Kidney epithelial cell (primary cell): ENCODE measurements around the gene KIAA0930. TPM values are rescaled to one million over a fixed set of nuclear protein-coding genes. Genes with fewer than 3 reads are reported as not detected.

Experiments used
- DNase-seq: peaks from one replicate; pipeline ENCODE4 v3.0.0-alpha.2; 2010; ENCODE audit warnings: low read depth
- H3K27me3 ChIP-seq: 2 replicates; pipeline ENCODE4 v1.6.0; 2011; ENCODE audit warnings: low read length; ENCODE audit not compliant: control insufficient read depth, insufficient read depth
- H3K36me3 ChIP-seq: 2 replicates; pipeline ENCODE4 v1.5.1; 2011; ENCODE audit warnings: low read length; ENCODE audit not compliant: control insufficient read depth, insufficient read depth
- H3K4me3 ChIP-seq: 2 replicates; pipeline ENCODE4 v1.5.1; 2011; ENCODE audit warnings: low read depth, mild to moderate bottlenecking, control low read depth, low read length
- CTCF ChIP-seq: IDR thresholded peaks from 2 replicates; pipeline ENCODE4 v1.5.1; 2011; ENCODE audit warnings: mild to moderate bottlenecking, moderate library complexity, low read length, control low read depth, inconsistent platforms; ENCODE audit not compliant: insufficient read depth, poor library complexity, severe bottlenecking
- total RNA-seq: library from RNA; depleted of rRNA; stranded (reverse); fragments of >200 nt; gene quantifications from 2 replicates; pipeline ENCODE4 v1.2.3, GENCODE V29; 2015

Gene KIAA0930
- total RNA-seq, 1 donor from 2014 or later = 61.1 TPM

GRCh38 chr22:45210991-45211390, 29.7 kb downstream of the KIAA0930 start:
- no peak for DNase-seq
- peaks cover 2% of the 10 kb centered on the region for H3K36me3 ChIP-seq
- no peak overlapping the region for H3K4me3 ChIP-seq
- H3K27me3 ChIP-seq = no peaks in the 10 kb centered on the region
- TF ChIP-seq CTCF = no peak

- DNase-seq = no peak
- peaks cover 2% of the 10 kb centered on the region for H3K36me3 ChIP-seq
- H3K4me3 ChIP-seq = no peak overlapping the region
- H3K27me3 ChIP-seq = no peaks in the 10 kb centered on the region
- TF ChIP-seq CTCF = no peak
Observed at GRCh38 chr22:45210577-45210976, 30.1 kb downstream of the KIAA0930 start.

- no peak for DNase-seq
- TF ChIP-seq CTCF = no peak
Observed at GRCh38 chr22:45210174-45210573, 30.5 kb downstream of the KIAA0930 start.

GRCh38 chr22:45208993-45209838, 31.5 kb downstream of the KIAA0930 start:
- DNase-seq = no peak
- peaks cover 4% of the 10 kb centered on the region for H3K36me3 ChIP-seq
- H3K27me3 ChIP-seq = no peaks in the 10 kb centered on the region
- peak; percentile 78 for TF ChIP-seq CTCF
- no peak overlapping the region for H3K4me3 ChIP-seq

More at GRCh38 chr22:45210174-45210573, 30.5 kb downstream of the KIAA0930 start:
- no peak overlapping the region for H3K4me3 ChIP-seq
- H3K27me3 ChIP-seq = no peaks in the 10 kb centered on the region
- H3K36me3 ChIP-seq = peaks cover 4% of the 10 kb centered on the region

- H3K4me3 ChIP-seq = no peak overlapping the region
- no peak for DNase-seq
- TF ChIP-seq CTCF = no peak
- H3K27me3 ChIP-seq = no peaks in the 10 kb centered on the region
- peaks cover 4% of the 10 kb centered on the region for H3K36me3 ChIP-seq
Observed at GRCh38 chr22:45208696-45208992, 32.0 kb downstream of the KIAA0930 start.

- Histone ChIP-seq H3K4me3 (no peak overlapping the region), H3K36me3 (peaks cover 4% of the 10 kb centered on the region), H3K27me3 (no peaks in the 10 kb centered on the region)
- DNase-seq = no peak
- no peak for TF ChIP-seq CTCF
Observed at GRCh38 chr22:45207981-45208664, 32.6 kb downstream of the KIAA0930 start.
